ENCODE data around the gene FOXQ1. TPM values are rescaled to one million over a fixed set of nuclear protein-coding genes. Genes with fewer than 3 reads are reported as not detected.
A peak's percentile ranks its signal among the peaks of the same experiment; 100 is the strongest.

FOXQ1 gene
- total RNA-seq, 4 donors from 2014 or later = 0.45 to 5.5 (median 1.7) TPM

DNA sequence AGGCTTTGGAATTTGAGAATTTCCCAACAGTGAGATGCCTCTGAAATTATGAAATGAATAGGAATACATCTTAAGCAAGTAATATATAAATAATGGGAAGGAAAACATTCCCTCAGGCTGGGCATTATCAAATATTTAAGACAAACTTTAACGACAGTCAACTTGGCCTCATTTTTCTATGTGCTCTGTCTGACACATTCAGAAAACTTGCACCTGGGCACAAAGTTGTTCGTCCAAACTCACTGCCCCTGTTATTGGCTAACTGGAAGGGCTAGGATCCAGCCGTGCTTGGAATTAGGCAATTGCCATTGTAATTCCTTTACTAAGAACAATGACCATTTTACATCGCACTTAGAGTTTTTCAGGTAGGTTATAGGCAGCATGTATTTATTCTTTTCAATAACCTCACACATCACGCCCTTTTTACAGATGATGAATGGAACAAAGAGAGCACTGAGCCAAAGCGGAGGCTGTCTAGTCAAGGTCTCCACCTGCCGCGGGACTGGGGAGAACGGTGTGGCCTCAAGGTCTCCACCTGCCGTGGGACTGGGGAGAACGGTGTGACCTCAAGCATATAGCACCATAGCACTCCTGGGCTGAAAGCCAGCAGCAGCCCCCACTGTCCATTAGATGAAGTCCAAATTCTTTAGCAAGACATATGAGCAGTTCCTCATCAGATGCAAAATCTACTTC, 40.7 kb upstream of the FOXQ1 start:
- Histone ChIP-seq H3K27ac (no peak overlapping the region), H3K4me3 (replicated peaks in 1 of 3) (no peak overlapping the region), H3K36me3 (no peaks in the 10 kb centered on the region), H3K9me3 (no peaks in the 10 kb centered on the region), H3K27me3 (no peaks in the 10 kb centered on the region), H3K4me1 (peaks cover 0 to 5% of the 10 kb centered on the region in 2 donors)
- 93 to 95% methylated on average over 11 of the region's 11 CpGs for WGBS, 2 donors
- no peak for DNase-seq
- intact Hi-C loops (cut with DNase I) = no loop called here
- TF ChIP-seq POLR2A (IDR thresholded peaks at IDR 0.05) = no peak
- TF ChIP-seq, protein P1, sequence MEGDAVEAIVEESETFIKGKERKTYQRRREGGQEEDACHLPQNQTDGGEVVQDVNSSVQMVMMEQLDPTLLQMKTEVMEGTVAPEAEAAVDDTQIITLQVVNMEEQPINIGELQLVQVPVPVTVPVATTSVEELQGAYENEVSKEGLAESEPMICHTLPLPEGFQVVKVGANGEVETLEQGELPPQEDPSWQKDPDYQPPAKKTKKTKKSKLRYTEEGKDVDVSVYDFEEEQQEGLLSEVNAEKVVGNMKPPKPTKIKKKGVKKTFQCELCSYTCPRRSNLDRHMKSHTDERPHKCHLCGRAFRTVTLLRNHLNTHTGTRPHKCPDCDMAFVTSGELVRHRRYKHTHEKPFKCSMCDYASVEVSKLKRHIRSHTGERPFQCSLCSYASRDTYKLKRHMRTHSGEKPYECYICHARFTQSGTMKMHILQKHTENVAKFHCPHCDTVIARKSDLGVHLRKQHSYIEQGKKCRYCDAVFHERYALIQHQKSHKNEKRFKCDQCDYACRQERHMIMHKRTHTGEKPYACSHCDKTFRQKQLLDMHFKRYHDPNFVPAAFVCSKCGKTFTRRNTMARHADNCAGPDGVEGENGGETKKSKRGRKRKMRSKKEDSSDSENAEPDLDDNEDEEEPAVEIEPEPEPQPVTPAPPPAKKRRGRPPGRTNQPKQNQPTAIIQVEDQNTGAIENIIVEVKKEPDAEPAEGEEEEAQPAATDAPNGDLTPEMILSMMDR (IDR thresholded peaks at IDR 0.05) = no peak

DNA sequence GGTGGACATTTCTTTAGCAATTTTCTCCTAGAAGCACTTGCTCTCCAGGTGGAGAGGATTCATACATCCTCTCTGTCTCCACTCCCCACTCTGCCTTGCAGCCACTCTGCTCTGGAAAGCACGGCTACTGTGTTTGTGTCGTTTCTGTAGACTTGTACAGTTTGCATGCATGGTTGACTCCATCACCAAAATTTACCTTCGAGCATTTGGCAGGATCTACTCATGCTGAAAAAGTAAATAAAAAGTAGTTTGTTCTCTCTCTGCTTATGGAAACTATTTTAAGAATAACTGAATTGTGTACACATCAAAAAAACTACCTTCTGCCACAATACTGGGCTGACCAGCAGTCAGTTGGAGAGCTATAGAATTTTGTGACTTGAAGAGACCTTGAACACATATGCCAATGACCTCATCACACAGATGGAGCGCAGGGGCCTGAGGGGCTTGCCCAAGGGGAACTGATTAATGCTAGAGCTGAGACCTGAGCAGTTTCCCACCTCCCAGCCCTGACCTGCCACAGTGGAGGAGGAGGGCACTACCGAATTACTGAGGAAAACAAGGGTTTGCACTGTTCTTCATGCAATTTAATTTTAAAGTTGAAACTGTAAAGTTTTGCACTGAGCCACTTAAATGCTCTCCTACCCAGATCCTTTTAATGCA, 33.7 kb upstream of the FOXQ1 start:
- DNase-seq = peak in 1 of 2 donors; percentile 11
- TF ChIP-seq, protein P1 (IDR thresholded peaks at IDR 0.05) = no peak
- no peak for TF ChIP-seq POLR2A (IDR thresholded peaks at IDR 0.05)
- Histone ChIP-seq H3K36me3 (no peaks in the 10 kb centered on the region), H3K27me3 (no peaks in the 10 kb centered on the region), H3K4me1 (peaks cover 0 to 8% of the 10 kb centered on the region in 2 donors), H3K27ac (no peak overlapping the region), H3K9me3 (no peaks in the 10 kb centered on the region), H3K4me3 (replicated peaks in 1 of 3) (no peak overlapping the region)
- intact Hi-C loops (cut with DNase I) = no loop called here
- 43 to 46% methylated on average over 5 of the region's 5 CpGs for whole genome bisulfite sequencing, 2 donors

DNA sequence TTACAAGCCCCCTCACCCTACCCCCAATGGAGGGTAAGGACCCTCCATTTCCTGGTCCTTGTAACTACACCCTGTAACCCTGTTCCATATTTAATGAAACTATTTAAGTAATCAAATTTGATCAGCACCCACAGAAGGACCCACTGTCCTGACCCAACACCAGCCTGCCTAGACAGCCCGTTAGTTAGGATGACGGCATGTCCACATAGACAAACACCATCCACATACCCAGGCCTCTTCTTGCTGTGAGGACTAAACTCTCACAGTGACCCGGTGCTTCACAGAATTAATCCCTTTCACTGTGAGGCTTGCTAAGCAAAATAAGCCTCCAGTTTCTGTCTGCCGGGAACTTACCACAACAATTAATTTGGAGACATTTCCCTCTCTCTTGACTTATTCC, 32.8 kb upstream of the FOXQ1 start:
- Histone ChIP-seq H3K4me3 (replicated peaks in 1 of 3) (no peak overlapping the region), H3K27me3 (no peaks in the 10 kb centered on the region), H3K4me1 (peaks cover 0 to 8% of the 10 kb centered on the region in 2 donors), H3K36me3 (no peaks in the 10 kb centered on the region), H3K9me3 (no peaks in the 10 kb centered on the region), H3K27ac (no peak overlapping the region)
- intact Hi-C loops (cut with DNase I) = no loop called here
- TF ChIP-seq POLR2A (IDR thresholded peaks at IDR 0.05) = no peak
- TF ChIP-seq, protein P1 (IDR thresholded peaks at IDR 0.05) = no peak
- WGBS, 2 donors = 65 to 86% methylated on average over 4 of the region's 4 CpGs
- no peak for DNase-seq

DNA sequence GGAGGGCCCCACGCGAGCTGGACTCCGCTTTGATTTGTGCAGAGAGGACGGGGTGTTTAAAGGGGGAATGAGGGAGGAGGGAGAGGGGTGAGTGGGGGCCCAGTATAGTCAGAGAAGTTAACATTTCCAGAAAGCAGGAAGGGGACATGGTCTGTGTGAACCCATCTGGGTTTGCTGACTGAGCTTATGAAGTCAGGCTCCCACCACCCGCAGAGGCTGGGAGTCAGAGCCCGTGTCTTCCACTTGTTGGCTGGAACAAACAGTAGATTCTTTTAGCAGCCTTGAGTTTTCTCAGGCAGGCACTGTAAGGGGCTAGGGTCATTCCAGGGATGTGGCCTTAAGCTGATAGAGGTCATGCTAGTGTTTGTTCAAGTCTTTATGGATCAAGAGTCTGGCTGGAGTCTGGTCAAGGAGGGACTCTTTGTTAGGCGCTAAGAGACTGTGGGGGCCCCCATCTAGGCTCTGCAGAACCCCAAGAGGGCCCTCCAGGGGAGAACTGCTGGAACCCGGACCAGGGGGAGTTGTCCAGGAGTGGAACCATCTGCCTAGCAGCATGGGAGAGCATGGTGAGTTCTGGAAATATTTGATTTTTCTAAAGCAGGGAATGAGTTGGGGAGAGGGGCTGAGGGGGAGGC, 31.1 kb upstream of the FOXQ1 start:
- Histone ChIP-seq H3K27ac (no peak overlapping the region), H3K36me3 (no peaks in the 10 kb centered on the region), H3K9me3 (no peaks in the 10 kb centered on the region), H3K4me3 (replicated peaks in 1 of 3) (no peak overlapping the region), H3K27me3 (no peaks in the 10 kb centered on the region), H3K4me1 (peaks cover 6 to 18% of the 10 kb centered on the region in 2 donors)
- TF ChIP-seq, protein P1 (IDR thresholded peaks at IDR 0.05) = no peak
- TF ChIP-seq POLR2A (IDR thresholded peaks at IDR 0.05) = no peak
- 86 to 88% methylated on average over 8 of the region's 8 CpGs for WGBS, 2 donors
- intact Hi-C loops (cut with DNase I) = no loop called here
- DNase-seq = no peak

DNA sequence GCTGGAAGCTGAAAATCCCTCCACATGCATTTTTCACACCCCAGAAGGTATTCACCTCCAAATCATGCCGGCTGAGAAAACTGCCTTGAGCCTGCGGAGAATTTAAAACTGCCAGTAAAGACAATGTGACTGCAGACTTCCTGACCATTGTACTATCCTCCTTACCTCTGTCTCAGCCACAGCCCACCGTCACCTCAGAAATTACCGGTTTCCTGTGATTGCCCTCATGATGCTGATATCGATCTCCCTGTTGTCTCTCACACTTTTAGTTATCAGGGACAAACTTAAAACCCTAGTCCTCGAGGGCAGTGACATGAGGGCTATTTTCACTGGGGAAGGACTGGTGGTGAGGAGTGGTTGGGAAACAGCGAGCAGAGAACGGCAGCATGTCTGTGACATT, 30.2 kb upstream of the FOXQ1 start:
- Histone ChIP-seq H3K36me3 (no peaks in the 10 kb centered on the region), H3K4me3 (replicated peaks in 1 of 3) (no peak overlapping the region), H3K27me3 (no peaks in the 10 kb centered on the region), H3K4me1 (peaks cover 16 to 28% of the 10 kb centered on the region in 2 donors), H3K27ac (no peak overlapping the region), H3K9me3 (no peaks in the 10 kb centered on the region)
- TF ChIP-seq POLR2A (IDR thresholded peaks at IDR 0.05) = no peak
- TF ChIP-seq, protein P1 (IDR thresholded peaks at IDR 0.05) = no peak
- 71 to 76% methylated on average over 8 of the region's 8 CpGs for WGBS, 2 donors
- no peak for DNase-seq
- intact Hi-C loops (cut with DNase I) = no loop called here
